Forelimb muscle (tissue), 1 donor: ENCODE results near the gene ADAMTS6. TPM values are rescaled to one million over a fixed set of nuclear protein-coding genes. Genes with fewer than 3 reads are reported as not detected.
"Not testable (repeated sequence)": the region's sequence is repeated elsewhere in the genome, so short reads cannot be mapped to it uniquely, and the experiment has no call there.

Experiments used
- DNase-seq: peaks from one replicate; pipeline ENCODE4 v3.0.0-alpha.2; 2013; ENCODE audit warnings: low read depth
- polyA plus RNA-seq: library from polyadenylated mRNA; unstranded; fragments of 120-200 nt; gene quantifications from one replicate; pipeline ENCODE4 v1.2.1, GENCODE V29; 2013; ENCODE audit not compliant: insufficient read length

Gene ADAMTS6, protein sequence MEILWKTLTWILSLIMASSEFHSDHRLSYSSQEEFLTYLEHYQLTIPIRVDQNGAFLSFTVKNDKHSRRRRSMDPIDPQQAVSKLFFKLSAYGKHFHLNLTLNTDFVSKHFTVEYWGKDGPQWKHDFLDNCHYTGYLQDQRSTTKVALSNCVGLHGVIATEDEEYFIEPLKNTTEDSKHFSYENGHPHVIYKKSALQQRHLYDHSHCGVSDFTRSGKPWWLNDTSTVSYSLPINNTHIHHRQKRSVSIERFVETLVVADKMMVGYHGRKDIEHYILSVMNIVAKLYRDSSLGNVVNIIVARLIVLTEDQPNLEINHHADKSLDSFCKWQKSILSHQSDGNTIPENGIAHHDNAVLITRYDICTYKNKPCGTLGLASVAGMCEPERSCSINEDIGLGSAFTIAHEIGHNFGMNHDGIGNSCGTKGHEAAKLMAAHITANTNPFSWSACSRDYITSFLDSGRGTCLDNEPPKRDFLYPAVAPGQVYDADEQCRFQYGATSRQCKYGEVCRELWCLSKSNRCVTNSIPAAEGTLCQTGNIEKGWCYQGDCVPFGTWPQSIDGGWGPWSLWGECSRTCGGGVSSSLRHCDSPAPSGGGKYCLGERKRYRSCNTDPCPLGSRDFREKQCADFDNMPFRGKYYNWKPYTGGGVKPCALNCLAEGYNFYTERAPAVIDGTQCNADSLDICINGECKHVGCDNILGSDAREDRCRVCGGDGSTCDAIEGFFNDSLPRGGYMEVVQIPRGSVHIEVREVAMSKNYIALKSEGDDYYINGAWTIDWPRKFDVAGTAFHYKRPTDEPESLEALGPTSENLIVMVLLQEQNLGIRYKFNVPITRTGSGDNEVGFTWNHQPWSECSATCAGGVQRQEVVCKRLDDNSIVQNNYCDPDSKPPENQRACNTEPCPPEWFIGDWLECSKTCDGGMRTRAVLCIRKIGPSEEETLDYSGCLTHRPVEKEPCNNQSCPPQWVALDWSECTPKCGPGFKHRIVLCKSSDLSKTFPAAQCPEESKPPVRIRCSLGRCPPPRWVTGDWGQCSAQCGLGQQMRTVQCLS (N-terminal part only)
- 0.89 TPM for polyA plus RNA-seq

GRCh38 chr5:65481635-65482295, at the start of gene ADAMTS6:
TSS of gene ADAMTS6 (minus strand) at chr5:65481920. CDS start at chr5:65473673, 8,247 bp downstream.
- peak; percentile 96 for DNase-seq

DNA sequence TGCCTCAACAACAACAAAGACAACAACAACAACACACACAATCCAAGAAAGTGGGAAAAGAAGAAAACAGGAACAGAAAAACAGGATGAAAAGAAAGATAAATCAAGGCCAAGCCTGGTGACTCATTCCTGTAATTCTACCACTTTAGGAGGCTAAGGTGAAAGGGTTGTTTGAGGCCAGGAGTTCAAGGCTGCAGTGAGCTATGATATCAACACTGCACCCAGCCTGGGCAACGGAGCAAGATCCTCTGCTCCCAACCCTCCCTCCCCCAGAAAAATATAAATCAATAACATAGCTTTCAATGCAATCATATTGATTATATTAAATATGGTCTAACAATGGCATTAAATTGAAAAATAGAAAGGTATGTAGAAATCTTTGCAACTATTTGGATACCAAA, 49.2 kb upstream of the ADAMTS6 start:
- no peak for DNase-seq

DNA sequence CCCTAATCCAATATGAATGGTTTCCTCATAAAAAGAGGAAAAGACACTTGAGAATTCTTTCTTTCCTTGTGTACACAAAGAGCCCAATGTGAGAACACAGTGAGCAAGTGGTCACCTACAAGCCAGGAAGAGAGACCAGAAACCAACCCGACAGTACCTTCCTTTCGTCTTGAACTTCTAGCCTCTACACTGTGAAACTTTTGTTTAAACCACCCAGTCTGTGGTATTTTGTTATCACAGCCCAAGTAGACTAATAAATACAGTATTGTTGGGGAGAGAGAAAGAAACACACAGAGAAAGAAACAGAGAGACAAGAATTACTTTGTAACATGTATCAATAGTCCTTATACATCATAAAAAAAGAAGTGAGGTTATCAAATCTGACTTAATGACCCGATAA, 44.0 kb upstream of the ADAMTS6 start:
- no peak for DNase-seq

DNA sequence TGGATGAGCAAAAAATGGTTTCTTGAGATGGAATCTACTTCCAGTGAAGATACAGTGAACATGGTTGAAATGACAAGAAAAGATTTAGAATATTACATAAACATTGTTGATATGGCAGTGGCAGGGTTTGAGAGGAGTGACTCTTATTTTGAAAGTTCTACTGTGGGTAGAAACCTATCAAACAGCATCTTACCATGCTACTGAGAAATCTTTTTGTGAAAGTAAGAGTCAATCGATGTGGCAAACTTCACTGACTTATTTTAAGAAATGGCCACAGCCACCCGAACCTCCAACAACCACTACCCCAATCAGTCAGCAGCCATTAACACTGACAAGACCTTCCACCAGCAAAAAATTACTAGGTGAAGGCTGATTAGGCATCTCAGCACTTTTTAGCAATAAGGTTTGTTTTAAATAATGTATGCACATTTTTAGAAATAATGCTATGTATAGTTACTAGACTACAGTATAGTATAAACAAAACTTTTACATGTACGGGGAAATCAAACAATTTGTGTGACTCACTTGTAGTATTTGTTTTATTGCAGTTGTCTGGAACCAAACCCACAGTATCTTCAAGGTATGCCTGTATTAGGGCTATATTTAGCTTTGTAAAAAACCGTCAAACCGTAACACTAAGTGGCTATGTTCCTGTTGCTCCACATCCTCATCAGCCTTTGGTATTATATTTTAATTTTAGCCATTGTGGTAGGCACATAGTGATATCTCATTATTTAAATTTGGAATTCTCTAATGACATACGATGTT, 30.6 kb upstream of the ADAMTS6 start:
- DNase-seq: no peak

DNA sequence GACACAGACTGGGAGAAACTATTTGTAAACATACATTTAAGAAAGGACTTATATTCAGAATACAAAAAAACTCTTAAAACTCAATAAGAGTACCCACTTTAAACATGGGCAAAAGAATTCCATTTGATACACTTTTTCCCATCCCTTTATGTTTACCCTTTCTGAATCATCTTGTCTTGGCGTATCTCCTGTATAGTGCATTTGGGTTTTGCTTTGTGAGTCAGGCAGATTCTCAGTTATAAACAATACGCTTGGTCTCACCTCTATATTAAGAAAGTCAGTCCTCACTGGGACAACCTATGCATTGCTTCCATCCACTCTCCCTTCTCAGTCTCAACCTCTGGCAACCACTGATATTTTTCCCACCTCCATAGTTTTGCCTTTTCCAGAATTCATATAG, 27.3 kb upstream of the ADAMTS6 start:
- DNase-seq: no peak

DNA sequence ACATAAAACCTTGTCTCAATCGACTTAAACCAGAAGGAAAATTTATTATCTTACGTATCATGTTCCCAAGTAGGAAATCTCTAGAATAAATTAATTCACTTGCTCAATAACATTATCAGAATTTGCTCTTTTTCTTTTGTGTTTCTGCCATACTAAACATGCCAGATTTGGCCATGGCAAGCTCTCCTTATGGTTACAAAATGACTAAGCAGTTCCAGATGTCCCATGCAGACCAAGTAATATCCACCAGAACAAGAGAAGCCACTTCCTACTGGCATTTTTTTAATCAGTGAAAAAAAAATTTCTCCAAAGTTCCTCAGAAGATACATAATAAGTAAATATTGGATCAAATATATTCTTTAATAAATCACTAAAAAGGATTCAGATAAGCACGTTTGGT, 25.2 kb upstream of the ADAMTS6 start:
- no peak for DNase-seq

- DNase-seq: no peak
Observed at GRCh38 chr5:65489119-65489518, 7.4 kb upstream of the ADAMTS6 start.

DNA sequence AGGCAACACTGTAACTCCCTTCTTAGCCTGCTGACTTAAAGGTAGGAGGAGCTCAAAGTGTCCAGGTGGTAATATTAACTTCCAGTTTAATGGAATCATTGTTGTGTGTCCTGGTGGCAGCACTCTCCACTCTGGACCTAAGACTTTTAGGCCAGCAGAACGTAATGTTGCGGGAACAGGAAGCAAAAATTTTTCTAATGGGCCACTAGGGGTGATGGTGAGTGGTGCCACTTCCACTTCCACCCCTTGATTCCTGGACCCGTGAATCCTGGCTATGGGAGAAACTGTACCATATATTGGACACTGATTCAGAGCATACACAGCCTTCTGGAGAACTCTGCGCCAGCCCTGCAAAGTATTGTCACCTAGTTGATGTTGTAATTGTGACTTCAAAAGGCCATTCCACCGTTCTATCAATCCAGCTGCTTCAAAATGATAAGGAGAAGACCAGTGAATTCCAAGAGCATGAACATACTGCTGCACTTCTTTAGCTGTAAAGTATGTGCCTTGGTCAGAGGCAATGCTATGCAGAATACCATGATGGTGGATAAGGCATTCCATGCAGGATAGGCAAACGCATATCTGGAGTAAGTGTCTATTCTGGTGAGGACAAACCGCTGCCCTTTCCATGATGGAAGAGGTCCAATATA, 6.4 kb upstream of the ADAMTS6 start:
- DNase-seq: not testable (repeated sequence)

DNA sequence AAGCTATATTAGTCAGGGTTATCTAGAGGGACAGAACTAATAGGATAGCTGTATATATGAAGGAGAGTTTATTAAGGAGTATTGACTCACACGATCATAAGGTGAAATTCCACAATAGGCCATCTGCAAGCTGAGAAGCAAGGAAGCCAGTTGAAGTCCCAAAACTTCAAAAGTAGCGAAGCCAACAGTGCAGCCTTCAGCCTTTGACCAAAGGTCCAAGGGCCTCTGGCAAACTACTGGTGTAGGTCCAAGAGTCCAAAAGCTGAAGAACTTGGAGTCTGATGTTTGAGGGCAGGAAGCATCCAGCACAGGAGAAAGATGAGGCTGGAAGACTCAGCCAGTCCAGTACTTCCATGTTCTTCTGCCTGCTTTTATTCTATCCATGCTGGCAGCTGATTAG, 5.1 kb upstream of the ADAMTS6 start:
- not testable (repeated sequence) for DNase-seq

- DNase-seq: no peak
Observed at GRCh38 chr5:65485405-65485804, 3.7 kb upstream of the ADAMTS6 start.

DNA sequence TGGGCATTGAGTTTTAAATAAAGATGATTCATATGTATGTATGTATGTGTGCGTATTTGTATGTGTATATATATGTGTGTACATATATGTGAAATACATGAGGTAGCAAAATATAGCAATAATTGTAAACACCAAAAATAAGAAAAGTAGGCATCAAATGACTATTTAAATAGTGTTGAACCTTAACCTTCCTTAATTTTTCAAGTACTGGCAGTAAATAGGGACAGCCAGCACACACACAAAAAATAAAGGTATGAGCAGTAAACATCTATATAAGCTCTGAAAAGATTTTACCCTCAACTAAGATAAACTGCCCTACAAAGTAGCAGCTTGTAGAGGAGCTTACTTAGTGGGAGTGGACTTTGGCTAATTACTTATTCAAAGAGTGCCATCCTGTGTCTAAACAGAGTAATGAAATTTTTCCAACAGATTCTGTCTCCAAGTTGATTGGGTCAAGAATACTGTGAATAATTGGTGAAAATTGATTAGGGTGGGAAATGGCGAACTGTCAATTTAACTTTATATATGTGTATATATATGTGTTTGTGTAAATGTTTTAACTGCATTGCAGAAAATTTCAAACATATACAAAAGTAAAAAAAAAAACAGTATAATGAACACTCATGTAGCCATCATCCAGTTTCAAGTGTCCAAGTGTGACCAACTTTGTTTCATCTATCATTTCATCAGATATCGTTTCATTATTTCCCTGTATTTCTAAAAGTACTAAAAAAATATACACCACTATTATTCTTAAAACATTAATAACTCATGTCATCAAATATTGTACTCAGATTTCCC, 2.0 kb upstream of the ADAMTS6 start:
- peak; percentile 53 for DNase-seq

DNA sequence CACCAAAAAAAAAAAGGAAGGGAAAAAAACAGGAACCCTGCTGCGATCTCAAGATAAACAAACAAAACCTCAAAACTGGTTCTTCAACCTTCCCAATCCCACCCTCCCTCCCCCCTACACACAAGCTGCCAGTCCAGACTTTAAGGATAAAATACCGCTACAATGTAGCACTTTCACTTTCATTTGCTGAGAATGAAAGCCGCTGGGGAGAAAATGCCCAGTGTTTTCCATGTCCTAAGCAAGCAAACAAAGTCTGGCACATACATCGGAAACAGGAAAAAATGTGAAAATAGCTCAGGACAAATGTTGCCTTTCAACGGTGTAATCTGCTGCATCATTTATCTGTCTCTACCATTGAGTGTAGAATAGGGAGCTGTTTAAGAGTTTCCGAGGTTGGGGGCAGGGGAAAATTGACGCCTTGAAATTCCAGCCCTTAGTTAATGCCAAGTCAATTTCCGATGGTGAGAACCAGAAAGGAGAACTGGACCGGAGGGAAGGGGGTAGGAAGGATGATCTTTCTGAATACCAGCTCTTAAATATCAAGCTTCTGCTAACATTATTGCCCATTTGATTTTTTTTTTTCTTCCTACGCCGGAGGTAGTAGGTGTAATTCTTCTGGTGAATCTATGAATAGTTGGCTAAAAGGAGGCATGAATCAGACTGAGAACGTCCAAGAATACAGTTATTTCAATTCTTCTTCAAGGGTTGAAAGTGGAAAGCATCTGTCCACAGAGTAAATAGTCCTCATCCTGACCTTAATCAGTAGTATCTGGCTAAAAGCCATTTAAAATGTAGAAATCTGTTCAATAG, 1.2 kb upstream of the ADAMTS6 start:
- DNase-seq: peak; percentile 41

GRCh38 chr5:65482296-65482735, 596 bp upstream of the ADAMTS6 start:
- peak; percentile 26 for DNase-seq

DNA sequence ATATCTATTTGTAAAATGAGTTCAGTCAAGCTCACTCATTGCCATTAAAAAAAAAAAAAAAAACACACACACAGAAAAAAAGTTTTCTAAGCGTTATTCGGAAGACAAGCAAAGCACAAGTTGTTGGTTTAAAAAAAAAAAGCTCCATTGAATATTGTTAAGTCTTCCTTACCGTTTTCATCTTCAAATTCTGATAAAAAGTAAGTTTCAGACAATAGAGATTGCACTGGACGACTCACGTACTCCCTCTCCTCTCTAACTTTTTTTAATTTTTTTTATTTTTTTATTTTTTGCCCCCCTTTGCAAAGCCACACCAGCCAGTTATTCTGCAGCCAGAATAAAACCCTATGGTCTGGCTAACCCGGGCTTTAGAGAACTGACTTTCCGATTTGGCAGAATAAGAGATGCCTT, 544 bp downstream of the ADAMTS6 start:
- DNase-seq: peak; percentile 8

DNA sequence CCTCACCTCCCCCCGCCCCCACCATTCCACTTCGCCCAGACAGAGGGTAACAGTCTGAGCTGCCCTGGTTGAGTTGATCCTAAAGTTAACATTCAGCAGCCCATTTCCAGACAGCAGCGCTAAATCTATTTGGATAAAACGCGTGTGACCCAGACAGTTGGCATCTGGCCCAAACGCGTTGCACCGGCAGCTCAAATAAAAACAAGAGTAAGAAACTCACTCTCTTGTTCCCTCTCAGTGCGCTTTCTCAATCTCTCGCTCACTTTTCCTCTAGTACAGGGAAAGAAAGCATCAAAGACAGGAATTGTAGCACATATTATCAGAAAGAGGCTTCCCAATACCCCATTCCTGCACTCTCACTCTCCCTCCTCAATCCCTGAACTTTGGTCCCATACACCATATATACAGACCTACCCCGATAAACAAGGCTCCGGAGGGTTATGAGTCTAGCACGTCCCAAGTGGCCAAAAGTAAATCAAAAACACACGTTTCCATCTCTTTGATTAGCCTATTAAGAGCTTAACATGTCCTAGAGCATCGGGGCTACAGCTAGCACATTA, 1.3 kb downstream of the ADAMTS6 start:
- DNase-seq: peak; percentile 53

DNA sequence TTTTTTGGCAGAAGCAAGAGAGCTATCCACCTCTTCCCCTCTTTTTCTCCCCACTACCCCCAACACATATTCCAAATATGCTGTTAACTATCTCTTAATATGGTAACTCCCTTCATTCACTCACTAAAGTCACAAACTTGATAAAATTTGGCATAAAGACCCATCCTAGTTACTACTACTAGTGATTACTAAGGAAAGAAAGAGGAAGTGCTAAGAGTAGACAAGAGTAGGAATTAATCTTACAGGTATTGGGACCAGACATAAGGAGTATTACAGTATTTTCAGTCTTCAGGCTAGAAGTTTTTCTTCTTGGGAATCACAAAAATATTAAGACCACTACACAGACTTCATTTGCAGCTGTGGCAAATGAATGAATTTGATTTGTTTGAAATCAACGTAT, 2.2 kb downstream of the ADAMTS6 start:
- DNase-seq: no peak

GRCh38 chr5:65478336-65478735, 3.4 kb downstream of the ADAMTS6 start:
- no peak for DNase-seq

GRCh38 chr5:65475895-65476294, 5.8 kb downstream of the ADAMTS6 start:
- DNase-seq: no peak
